Lower leg skin (tissue), 4 donors: ENCODE results near the gene TAGLN3. TPM values are rescaled to one million over a fixed set of nuclear protein-coding genes. Genes with fewer than 3 reads are reported as not detected.

Source experiments
- DNase-seq, 2 donors: peaks; one replicate each; pipeline ENCODE4 v3.0.0-alpha.2; 2019; ENCODE audit warnings: low spot score in 2 of 2
- H3K4me3 ChIP-seq: fragments of 200-600 bp; sonication (generic); 2 replicates; pipeline ENCODE4 v1.5.1; 2017; ENCODE audit warnings: mild to moderate bottlenecking, low read depth; ENCODE audit not compliant: poor library complexity, severe bottlenecking
- CTCF ChIP-seq, 3 donors: fragments of 450-650 bp; IDR thresholded peaks; one replicate each; pipeline ENCODE4 v1.5.1; 2016; ENCODE audit warnings: antibody characterized with exemption in 3 of 3, mild to moderate bottlenecking in 3 of 3, moderate library complexity in 2 of 3
- POLR2A ChIP-seq, 2 donors: fragments of 450-650 bp; IDR thresholded peaks; one replicate each; pipeline ENCODE4 v1.6.1; 2016 to 2017; ENCODE audit warnings: antibody characterized with exemption in 2 of 2, mild to moderate bottlenecking in 1 of 2, moderate library complexity in 1 of 2
- WGBS, 2 donors: methylation state at CpG; one replicate each; pipeline ENCODE4 v1.1.5; 2018; 5-methylcytosine and 5-hydroxymethylcytosine counted together
- intact Hi-C: fragments of 100-400 bp; cut with DNase I; formaldehyde crosslinking; loops from one replicate; pipeline ENCODE4 v1.15.0; 2023; ENCODE audit warnings: low total_unique reads
- total RNA-seq, 4 donors: library from RNA; depleted of rRNA; stranded (reverse); fragments of >200 nt; gene quantifications; one replicate each; pipeline ENCODE4 v1.1.0, GENCODE V29; 2016

TAGLN3 gene
- total RNA-seq, 4 donors from 2014 or later, result 0.37 to 0.68 TPM; not detected in 2

- H3K4me3 ChIP-seq, result no peak overlapping the region
- TF ChIP-seq CTCF (IDR thresholded peaks at IDR 0.05) (no peak), POLR2A (IDR thresholded peaks at IDR 0.05) (no peak)
- 88 to 90% methylated on average over 3 of the region's 3 CpGs for WGBS, 2 donors
- no peak for DNase-seq
- intact Hi-C loops, result no loop called here
Observed at GRCh38 chr3:111970376-111970775, 28.3 kb upstream of the TAGLN3 start.

- H3K4me3 ChIP-seq, result no peak overlapping the region
- no peak for DNase-seq
- intact Hi-C loops, result no loop called here
- 88 to 89% methylated on average over 11 of the region's 11 CpGs for WGBS, 2 donors
- TF ChIP-seq POLR2A (IDR thresholded peaks at IDR 0.05) (no peak), CTCF (IDR thresholded peaks at IDR 0.05) (no peak)
Observed at GRCh38 chr3:111971533-111972130, 27.1 kb upstream of the TAGLN3 start.

- no peak overlapping the region for H3K4me3 ChIP-seq
- no peak for TF ChIP-seq POLR2A (IDR thresholded peaks at IDR 0.05)
- TF ChIP-seq CTCF (IDR thresholded peaks at IDR 0.05), result no peak
- DNase-seq, result no peak
- intact Hi-C loops, result no loop called here
- WGBS, 2 donors, result 51 to 80% methylated on average over 3 of the region's 3 CpGs
Observed at GRCh38 chr3:111972891-111973290, 25.8 kb upstream of the TAGLN3 start.

GRCh38 chr3:111975131-111975530 is 23.6 kb upstream of the TAGLN3 start:
- intact Hi-C loops, result no loop called here
- no peak for DNase-seq

GRCh38 chr3:111976254-111976653 is 22.5 kb upstream of the TAGLN3 start:
- TF ChIP-seq POLR2A (IDR thresholded peaks at IDR 0.05) (no peak), CTCF (IDR thresholded peaks at IDR 0.05) (no peak)
- DNase-seq, result no peak
- intact Hi-C loops, result no loop called here
- H3K4me3 ChIP-seq, result no peak overlapping the region
- 67 to 78% methylated on average over 2 of the region's 2 CpGs for WGBS, 2 donors

More at GRCh38 chr3:111975131-111975530, 23.6 kb upstream of the TAGLN3 start:
- TF ChIP-seq POLR2A (IDR thresholded peaks at IDR 0.05), result no peak
- TF ChIP-seq CTCF (IDR thresholded peaks at IDR 0.05), result no peak
- H3K4me3 ChIP-seq, result no peak overlapping the region
- 95 to 96% methylated on average over 2 of the region's 2 CpGs for WGBS, 2 donors
